NCI-H2227 treated with DMSO at 0.1 percent for 48 hours (cell line): ENCODE results near the gene MGAT5B.
"Not testable (repeated sequence)": the region's sequence is repeated elsewhere in the genome, so short reads cannot be mapped to it uniquely, and the experiment has no call there.

ENCODE experiments used
- DNase-seq: peaks from one replicate; lab custom pipeline; 2025; lab: John Stamatoyannopoulos, UW

The MGAT5B gene

DNA sequence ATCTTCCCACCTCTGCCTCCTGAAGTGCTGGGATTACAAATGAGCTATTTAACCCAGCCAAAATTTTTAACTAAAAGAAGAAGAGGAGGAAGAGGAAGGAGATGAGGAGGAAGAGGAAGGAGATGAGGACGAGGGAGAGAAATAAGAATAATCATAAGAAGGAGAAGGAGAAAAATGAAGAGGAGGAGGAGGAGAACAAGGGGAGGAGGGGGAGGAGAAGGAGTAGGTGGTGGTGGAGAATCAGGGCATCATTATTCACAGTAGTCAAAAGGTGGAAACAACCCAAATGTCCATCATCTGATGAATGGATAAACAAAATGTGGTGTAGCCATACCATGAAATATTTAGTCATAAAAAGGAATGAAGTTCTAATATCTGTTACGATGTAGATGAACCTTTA lies 21.2 kb upstream of the MGAT5B start:
- no peak for DNase-seq

DNA sequence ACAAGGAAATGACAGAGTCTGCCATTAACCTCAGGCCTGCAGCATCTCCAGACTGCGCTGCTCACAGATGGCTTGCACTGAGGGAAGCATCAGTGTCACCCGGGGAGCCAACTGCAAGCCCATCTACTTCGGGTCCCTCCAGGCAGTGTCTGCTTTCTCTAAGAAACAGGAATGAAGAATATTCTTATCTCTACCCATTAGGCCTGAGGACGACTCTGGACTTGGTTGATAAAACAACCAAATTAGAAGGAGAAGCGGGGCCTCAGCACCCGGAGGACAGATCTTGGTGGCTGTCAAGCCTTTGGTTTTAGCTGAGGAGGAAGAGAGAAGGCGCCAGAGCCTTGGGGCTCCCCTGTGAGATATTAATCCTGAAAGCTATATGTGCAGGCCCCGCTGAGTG lies 19.5 kb upstream of the MGAT5B start:
- DNase-seq = no peak

DNA sequence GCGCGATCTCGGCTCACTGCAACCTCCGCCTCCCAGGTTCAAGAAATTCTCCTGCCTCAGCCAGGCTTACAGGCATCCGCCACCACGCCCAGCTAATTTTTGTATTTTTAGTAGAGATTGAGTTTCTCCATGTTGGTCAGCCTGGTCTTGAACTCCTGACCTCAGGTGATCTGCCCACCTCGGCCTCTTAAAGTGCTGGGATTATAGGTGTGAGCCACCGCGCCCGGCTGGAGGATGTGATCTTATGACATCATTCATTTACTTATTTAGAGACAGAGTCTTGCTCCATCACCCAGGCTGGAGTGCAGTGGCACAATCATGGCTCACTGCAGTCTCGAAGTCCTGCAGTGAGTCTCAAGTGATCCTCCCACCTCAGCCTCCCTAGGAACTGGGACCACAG lies 19.0 kb upstream of the MGAT5B start:
- DNase-seq = not testable (repeated sequence)

DNA sequence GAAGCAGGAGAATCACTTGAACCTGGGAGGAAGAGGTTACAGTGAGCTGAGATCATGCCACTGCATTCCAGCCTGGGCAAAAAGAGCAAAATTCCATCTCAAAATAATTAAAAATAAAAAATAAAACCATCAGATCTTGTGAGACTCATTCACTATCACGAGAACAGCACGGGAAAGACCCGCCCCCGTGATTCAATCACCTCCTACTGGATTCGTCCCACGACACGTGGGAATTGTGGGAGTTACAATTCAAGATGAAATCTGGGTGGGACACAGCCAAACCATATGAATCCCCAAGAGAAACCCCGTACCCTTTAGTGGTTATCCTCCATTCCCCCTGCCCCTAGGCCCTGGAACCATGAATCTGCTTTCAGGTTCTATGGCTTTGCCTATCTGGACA lies 15.4 kb upstream of the MGAT5B start:
- DNase-seq = no peak

DNA sequence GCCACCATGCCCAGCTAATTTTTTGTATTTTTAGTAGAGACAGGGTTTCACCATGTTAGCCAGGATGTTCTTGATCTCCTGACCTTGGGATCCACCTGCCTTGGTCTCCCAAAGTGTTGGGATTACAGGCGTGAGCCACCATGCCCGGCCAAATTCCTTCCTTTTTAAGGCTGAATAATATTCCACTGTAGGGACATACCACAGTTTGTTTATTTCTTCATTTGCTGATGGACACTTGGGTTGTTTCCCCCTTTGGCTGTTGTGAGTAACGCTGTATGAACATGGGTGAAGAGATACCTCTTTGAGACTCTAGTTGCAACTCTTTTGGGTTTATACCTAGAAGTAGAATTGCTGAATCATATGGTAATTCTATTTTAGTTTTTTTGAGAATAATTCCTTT lies 13.1 kb upstream of the MGAT5B start:
- DNase-seq = no peak

DNA sequence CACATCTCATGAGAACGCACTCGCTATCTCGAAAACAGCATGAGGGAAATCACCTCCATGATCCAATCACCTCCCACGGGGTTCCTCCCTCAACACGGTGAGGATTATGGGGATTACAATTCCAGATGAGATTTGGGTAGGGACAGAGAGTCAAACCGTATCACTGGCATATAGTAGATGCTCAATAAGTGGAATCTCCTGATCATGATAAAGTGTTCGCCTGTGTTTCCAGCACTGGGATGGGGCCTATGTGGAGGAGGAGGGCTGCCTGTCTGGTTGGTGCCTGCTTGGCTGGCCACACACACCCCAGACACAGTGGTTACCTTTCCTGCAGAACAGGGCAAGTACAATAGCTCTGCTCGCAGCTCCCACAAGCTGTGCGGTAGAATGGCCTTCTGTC lies 6.1 kb upstream of the MGAT5B start:
- no peak for DNase-seq

DNA sequence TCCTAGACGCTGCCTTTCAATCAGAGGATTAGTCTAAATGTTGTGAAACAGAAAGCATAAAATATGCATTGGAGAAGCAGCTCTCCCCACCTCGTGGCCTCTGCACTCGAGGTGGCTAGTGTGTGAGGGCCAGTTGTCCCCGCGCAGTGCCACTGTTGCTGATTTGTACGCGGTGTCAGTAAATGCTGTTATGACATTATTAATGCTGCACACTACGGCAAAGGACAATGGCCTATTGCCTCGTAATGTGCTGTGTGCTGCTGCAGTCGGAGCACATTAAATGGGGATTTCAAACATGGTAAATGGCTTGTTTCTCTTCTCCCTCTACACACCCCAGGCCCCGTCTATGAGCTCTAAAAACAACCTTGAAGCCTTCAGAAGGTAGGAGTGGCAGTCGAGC lies 5.7 kb upstream of the MGAT5B start:
- DNase-seq = no peak

DNA sequence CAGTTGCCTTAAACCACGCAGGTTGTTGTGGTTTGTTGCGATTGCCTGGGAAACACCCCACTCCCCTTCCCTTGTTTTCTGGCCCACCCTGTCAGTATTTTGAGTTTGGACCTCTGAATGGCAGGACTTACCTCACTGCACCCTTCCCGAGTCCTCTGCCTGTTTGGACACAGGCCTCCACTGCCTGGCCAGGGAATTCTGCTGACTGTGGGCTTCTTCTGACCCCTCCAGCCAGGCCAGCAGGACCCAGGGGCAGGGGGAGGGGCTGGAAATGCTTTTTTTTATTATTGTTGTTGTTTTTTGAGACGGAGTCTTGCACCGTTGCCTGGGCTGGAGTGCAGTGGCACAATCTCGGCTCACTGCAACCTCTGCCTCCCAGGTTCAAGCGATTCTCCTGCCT lies 4.2 kb upstream of the MGAT5B start:
- no peak for DNase-seq

DNA sequence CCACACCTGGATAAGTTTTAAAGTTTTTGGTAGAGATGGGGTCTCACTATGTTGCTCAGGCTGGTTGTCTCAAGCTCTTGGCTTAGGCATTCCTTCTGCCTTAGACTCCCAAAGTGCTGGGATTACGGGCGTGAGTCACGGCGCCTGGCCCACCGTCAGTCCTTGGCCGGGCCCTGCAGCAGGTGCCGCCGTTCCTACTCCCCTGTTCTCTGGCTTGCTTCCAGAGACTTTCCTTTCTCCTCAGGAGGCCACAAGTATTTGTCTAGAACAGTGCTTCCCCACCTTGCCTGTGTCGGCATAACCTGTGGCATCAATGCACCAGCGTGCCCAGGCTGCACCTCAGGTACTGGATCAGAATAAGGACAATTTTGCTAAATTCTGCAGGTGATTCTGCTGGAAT lies 3.0 kb upstream of the MGAT5B start:
- no peak for DNase-seq

DNA sequence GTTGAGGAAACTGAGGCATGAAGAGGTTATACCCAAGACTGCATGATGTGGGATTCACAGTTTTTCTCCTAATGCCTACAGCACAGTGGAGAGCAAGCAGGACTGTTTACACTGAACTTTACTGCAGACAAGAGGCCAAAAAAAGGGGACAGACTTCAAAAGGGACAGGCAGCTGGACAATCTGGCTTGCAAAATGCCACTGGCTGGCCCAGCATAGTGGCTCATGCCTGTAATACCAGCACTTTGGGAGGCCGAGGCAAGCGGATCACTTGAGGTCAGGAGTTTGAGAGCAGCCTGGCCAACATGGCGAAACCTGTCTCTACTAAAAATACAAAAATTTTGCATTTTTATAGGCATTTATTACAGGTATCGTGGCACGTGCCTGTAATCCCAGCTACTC lies 2.0 kb upstream of the MGAT5B start:
- DNase-seq = no peak

DNA sequence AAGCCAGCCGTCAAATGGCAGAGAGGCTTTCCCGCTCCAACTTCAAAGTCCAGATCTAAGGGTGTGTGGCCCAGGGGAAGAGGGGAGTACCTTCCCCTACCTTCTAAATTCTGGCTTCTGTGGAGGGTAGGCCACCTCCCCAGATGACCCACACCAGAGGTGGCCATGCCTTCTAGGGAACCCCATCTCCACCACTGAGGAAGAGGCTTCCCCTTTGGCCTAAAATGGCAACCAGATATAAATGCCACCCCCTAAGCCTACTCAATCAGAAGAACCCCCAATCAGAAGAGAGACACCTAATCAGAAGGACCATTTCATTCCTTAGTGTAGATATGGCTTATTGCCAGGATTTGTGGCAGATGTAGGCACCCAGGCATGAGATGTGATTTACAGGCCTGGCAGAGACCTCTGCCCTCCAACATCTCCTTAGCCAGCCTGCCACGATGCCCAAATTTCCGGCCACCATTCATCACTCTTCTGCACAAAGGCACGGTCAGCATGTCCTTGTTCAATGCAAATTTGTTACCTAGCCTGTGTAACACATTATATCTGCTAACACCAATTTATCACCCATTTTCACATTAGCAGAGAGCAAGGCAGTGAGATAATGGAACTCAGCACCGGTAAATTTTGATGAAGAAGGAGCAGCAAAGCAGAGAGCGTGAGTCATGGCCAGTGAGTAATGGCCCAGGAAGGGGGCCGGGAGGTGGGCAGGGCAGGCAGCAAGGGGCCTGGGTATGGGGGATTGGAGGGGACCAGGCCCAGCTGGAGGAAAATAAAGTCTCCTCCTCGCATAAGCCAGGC lies 1.2 kb upstream of the MGAT5B start:
- DNase-seq = no peak

DNA sequence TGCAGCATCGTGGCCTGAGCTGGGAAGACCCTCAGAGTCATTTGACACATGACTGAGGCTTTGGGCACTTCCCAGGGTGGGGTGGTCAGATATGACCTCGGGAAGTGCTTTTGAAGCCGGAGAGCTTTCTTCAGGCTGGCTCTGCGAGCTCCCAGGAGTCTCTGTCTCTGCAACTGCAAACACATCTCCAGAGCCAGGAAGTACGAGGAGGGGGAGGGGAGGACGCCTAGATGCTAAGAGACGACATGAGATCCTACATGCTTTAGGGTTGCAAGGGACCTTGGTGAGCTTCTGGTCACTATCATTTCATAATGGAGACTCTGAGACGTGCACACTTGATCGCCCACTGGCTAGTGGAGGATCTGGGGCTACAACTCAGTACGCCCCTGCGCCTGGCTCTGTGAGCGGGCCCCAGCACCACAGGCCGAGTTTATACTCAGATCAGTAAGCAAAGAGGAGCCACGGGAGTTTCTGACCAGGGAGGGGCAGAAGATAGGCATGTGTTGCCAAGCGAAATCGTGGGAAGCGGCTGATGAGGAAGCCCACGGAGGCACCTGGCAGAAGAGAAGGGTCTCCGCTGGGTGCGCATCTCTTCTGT lies 527 bp upstream of the MGAT5B start:
- DNase-seq = no peak

DNA sequence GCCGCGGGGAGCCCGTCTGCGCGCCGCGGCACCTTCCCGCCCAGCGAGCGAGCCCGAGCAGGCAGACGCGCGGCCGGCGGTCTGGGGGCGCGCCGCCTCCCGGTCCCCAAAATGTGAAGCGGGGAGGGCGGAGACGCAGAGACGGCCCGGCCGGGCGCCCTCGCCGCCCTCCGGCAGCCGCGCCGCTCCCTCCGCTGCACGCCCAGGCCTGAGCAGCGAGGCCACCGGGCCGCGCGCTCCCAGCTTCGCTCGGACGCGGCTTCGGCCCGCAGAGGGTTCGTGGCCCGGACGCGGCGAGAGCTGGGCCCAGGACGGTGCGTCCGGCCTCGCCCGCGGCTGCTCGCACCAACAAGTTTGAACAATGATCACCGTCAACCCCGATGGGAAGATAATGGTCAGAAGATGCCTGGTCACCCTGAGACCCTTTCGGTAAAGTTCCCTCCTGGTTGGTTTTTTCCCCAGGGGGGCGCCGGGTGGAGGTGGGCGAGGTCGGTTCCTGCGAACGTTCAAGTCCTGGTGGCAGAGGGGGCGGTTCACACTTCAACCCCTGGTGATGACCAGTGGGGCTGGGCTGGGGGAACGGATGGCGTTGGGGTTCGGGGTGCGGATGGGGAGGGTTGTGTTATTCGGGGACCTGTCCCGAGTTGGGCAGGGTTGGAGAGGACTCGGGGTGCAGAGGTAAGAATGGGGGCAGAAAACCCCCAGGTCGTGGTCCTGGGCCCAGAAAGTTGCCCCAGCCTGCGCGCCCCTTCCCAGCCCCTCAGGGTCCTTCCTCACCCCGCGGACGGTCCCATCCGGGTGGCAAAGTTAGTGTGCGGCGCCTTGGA lies 678 bp downstream of the MGAT5B start:
- no peak for DNase-seq

DNA sequence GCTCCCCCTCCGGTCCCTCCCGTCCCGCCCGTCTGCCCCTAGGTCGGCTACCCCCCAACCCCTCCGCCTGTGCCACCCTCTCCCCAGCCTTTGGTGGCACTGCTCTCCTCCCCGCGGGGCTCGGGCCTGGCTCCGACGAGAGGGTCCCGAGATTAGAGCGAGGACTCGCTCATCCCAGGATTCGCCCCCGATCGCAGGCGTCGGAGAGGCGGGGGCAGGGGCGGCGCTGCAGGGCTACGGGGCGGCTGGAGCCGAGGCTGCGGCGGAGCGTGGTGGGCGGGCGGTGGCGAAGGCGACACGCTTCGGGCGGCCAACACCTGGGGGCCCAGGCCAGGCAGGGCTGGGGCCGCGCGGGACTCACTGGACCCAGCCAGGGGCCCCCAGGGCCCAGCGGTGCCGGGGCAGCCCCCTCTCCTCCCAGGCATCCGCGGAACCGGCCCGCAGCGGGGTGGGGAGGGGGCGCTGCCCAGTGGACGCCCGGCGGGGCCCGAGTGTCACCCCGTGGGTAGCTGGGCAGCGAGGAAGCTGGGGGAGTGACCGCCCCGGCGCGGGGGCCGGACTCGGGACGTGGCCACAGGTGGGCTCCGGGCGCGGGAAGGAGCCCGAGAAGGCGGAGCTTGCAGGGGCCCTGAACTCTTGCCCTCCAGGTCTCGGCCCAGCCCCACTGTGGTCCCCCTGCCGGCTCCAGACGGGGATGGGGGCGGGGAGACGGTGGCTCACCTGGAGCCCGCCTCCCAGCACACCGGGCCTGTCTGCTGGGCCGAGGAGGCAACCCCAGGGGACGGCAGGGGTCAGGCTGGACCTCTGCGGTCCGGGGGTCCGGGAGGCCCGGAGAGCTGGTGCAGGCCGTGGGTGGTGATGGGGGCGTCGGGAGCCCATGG lies 1.5 kb downstream of the MGAT5B start:
- DNase-seq = no peak

DNA sequence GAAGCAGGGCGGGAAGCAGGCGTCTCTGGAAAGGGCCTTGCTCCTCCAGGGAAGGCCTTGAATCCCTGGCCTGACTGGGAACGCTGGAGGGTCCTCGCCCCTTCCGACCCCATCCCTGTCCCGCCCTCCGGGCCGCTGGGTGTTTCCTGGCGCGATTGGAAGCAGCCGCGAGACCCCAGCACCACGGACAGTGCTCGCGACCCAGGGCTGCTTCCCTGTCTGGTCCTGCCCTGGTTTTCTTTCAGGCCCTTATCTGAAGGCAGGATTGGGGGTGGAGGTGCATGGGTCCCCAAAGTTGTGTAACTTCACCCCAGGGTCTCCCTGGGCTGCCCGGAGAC lies 2.1 kb downstream of the MGAT5B start:
- no peak for DNase-seq

DNA sequence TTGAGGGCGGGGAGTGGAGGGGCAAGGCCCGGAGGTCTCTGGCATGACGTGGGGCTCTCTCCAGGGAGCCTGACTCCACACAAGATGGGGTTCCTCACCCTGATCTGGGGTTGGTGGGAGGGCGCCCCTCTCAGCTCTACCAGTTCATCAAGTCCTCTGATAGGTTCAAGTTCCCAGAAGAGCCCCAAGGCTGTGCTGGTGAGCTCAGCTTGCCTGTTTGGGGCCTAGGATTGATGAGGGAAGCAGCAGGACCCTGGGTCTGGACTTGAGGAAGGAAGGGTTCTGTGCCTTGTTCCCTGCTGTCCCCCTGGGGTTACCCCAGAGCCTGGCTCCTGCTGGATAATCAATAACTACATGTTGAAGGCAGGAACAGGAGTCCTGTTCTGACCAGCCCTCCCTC lies 3.5 kb downstream of the MGAT5B start:
- no peak for DNase-seq

DNA sequence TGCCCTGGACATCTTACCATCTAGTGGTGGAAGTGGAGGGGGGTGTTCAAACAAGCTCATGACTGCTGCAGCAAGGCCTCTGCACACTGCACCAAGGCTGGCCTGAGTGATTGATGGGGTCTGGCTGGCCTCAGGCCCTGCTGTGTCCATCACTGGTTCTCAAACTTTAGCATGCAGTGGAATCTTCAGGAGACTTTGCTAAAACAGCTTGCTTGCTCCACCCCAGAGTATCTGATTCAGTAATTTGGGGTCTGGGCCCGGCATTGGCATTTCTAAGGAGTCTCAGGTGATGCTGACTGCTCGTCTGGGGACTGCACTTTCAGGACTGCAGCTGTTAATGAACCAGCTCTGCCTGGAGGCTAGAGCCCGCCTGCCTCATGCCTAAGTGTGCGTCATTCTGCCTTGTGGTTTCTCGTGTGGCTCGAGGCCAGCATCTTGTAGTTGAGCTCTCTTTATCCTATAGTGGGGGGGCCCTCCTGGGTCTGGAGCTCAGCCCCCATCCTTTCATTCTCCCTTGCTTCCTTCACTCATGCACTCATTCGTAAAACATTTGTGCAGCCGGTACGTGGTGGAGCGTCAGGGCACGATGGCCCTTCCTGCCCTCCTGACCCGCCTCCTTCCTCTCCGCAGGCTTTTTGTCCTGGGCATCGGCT lies 4.1 kb downstream of the MGAT5B start:
- no peak for DNase-seq

DNA sequence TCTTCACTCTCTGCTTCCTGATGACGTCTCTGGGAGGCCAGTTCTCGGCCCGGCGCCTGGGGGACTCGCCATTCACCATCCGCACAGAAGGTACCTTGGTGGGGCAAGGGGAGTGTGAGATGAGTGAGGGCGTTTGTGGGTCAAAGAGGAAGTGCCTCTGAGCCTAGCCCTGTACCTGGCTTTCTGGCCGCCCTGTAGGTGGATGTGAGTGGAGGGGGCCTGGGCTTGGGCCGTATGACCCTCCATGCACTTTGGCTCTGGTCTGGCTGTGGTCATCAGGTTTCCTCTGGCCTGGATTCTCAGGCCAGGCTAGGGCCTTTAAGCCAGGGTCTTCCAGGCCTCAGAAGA lies 4.6 kb downstream of the MGAT5B start:
- no peak for DNase-seq

DNA sequence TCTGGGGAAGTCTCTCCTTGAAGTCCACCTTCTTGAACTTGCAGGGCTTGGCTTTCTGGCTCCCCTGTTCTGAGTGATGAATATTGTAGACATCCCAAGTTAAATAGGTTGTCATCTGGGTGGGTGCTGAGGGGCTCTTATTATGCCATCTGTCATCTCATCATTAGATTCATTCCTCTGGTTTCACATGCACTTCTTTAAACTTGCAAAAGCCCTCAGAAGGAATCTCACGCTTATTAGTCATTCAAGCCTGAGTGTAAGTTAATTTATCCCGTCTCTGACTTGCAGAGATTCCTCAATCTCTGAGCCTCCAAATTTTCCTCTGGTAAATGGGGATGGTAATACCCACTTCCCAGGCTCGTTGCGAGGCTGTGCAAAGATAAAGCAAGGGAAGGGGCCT lies 5.7 kb downstream of the MGAT5B start:
- DNase-seq = no peak

DNA sequence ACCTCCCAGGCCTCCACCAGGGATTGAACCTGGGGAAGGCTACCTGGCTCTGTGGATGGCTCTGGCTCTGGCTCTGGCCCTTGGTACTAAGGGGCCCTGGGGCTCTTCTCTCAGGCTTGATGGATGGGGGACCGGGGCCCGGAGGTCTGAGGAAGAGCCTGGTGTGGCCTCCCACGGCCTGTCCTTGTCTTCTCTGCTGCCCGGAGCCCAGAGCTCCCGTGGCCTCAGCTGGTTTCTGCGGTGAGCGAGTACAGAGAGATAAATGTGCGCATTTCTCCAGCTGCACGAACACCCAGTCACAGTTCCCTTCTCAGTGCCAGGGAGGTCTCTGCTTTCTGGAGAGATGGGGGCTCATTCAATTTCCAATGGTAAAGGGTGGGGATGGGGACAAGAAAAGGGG lies 9.2 kb downstream of the MGAT5B start:
- no peak for DNase-seq

DNA sequence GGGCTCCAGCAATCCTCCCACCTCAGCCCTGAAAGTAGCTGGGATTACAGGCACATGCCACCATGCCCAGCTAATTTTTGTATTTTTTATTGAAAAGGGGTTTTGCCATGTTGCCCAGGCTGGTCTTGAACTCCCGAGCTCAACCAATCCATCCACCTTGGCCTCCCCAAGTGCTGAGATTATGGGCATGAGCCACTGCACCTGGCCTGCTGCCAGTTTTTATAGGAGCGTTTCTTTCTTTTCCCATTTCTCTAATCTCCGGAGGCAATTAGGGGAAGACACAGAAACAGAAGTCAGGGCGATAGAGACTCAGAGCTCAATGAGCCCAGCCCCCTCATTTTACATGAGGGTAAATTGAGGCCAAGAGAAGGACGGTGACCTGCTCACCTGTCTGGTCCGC lies 10.4 kb downstream of the MGAT5B start:
- DNase-seq = no peak

DNA sequence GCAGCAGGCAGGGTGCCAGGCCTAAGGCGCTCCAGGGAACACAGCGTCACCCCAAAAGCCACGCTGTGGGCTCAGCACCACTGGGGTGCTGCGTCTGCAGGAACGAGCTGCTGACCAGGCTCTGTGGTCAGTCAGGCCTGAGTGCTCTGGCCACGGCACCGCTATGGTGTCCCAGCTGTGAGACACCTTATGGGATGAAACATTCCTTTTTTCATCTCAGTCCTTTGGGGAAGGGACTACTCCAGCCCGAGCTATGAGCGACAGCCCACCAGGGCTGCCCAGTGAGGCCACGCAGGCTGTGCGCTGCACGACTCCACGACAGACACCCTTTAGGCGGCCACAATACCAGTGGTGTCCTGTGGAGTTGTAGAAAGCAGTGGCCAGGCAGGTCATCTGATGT lies 11.1 kb downstream of the MGAT5B start:
- no peak for DNase-seq
